Measurements from ENCODE around the gene HSPA1A. TPM values are rescaled to one million over a fixed set of nuclear protein-coding genes. Genes with fewer than 3 reads are reported as not detected.

HSPA1A gene
- total RNA-seq, 2 experiments from 2014 or later: 0.22 to 2.2 TPM

DNA sequence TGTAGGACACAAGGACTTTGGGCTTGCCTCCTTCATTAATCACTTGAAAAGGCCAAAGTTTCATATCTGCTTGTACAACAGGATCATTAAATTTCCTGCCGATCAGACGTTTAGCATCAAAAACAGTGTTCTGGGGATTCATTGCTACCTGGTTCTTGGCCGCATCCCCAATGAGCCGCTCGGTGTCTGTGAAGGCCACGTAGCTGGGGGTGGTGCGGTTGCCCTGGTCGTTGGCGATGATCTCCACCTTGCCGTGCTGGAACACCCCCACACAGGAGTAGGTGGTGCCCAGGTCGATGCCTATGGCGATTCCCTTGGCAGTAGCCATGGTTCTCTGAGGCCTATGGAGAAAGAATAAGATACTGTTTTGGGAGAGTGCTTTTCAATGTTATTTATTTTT is 3.7 kb upstream of the HSPA1A start:
- no peak for DNase-seq (ENCODE audit: low spot score)
- Histone ChIP-seq H3K9me2 (ENCODE audit: insufficient read depth, low read length) (no peaks in the 10 kb centered on the region), H3K36me3 (ENCODE audit: insufficient read depth, low read length) (no peaks in the 10 kb centered on the region), H3K27ac (ENCODE audit: low read depth, low read length, poor library complexity, severe bottlenecking) (no peak overlapping the region), H3K79me2 (ENCODE audit: insufficient read depth, low read depth, low read length) (no peaks in the 10 kb centered on the region; the same call in 1 of the 2 replicates), H3K4me1 (ENCODE audit: insufficient read depth, low read length, poor library complexity, severe bottlenecking) (peaks cover 6% of the 10 kb centered on the region), H3K4me2 (ENCODE audit: low read length) (no peak overlapping the region), H2AFZ (ENCODE audit: low read length) (no peak overlapping the region), H4K20me1 (ENCODE audit: insufficient read depth, low read length) (no peaks in the 10 kb centered on the region), H3K4me3 (ENCODE audit: low read depth, low read length, poor library complexity, severe bottlenecking) (no peak overlapping the region), H3K9me3 (ENCODE audit: low read length) (no peaks in the 10 kb centered on the region)
- intact Hi-C loops (cut with micrococcal nuclease; ENCODE audit: unreplicated experiment): loop anchor here (10.0 kb wide), 1 partner anchor 1583 kb away; the partner anchor contains the start of gene KIFC1
- CTCF ChIA-PET (ENCODE audit: unreplicated experiment): no interaction called here
- BruUV-seq (replicated peaks): no TSS peak
- POLR2A ChIA-PET: interaction anchor here (1.1 to 1.2 kb wide), 2 partner anchors 15 to 148 kb away, joined by 3 read pairs; no protein-coding TSS in a partner anchor
- TF ChIP-seq EZH2phosphoT487 (IDR thresholded peaks at IDR 0.05; ENCODE audit: borderline replicate concordance, low read depth, low read length): no peak
- no peak for TF ChIP-seq CTCF (conservative IDR thresholded peaks at IDR 0.05; ENCODE audit: low read length)

- Histone ChIP-seq H3K79me2 (ENCODE audit: insufficient read depth, low read depth, low read length) (no peaks in the 10 kb centered on the region), H3K4me1 (ENCODE audit: insufficient read depth, low read length, poor library complexity, severe bottlenecking) (peaks cover 12% of the 10 kb centered on the region), H3K4me3 (ENCODE audit: low read depth, low read length, poor library complexity, severe bottlenecking) (no peak overlapping the region), H3K9me2 (ENCODE audit: insufficient read depth, low read length) (no peaks in the 10 kb centered on the region), H3K9me3 (ENCODE audit: low read length) (no peaks in the 10 kb centered on the region), H2AFZ (ENCODE audit: low read length) (no peak overlapping the region), H3K27ac (ENCODE audit: low read depth, low read length, poor library complexity, severe bottlenecking) (no peak overlapping the region), H3K36me3 (ENCODE audit: insufficient read depth, low read length) (no peaks in the 10 kb centered on the region), H4K20me1 (ENCODE audit: insufficient read depth, low read length) (no peaks in the 10 kb centered on the region), H3K4me2 (ENCODE audit: low read length) (no peak overlapping the region)
- POLR2A ChIA-PET: interaction anchor here (0.6 kb wide), 1 partner anchor 15 kb away, joined by 3 read pairs; no protein-coding TSS in a partner anchor
- CTCF ChIA-PET (ENCODE audit: unreplicated experiment): no interaction called here
- BruUV-seq (replicated peaks): no TSS peak
- DNase-seq (ENCODE audit: low spot score): no peak
- intact Hi-C loops (cut with micrococcal nuclease; ENCODE audit: unreplicated experiment): loop anchor here (10.0 kb wide), 1 partner anchor 1581 kb away; the partner anchor contains the start of gene KIFC1
- TF ChIP-seq EZH2phosphoT487 (IDR thresholded peaks at IDR 0.05; ENCODE audit: borderline replicate concordance, low read depth, low read length) (no peak), CTCF (conservative IDR thresholded peaks at IDR 0.05; ENCODE audit: low read length) (no peak)
These were observed 1.9 kb upstream of the HSPA1A start for GRCh38 chr6:31813465-31813849.

- Histone ChIP-seq H2AFZ (ENCODE audit: low read length) (no peak overlapping the region), H3K4me3 (ENCODE audit: low read depth, low read length, poor library complexity, severe bottlenecking) (no peak overlapping the region)
These were observed 692 bp upstream of the HSPA1A start for GRCh38 chr6:31814677-31815024.

More at GRCh38 chr6:31814677-31815024, 692 bp upstream of the HSPA1A start:
- no peaks in the 10 kb centered on the region for H3K79me2 ChIP-seq (ENCODE audit: insufficient read depth, low read depth, low read length)
- intact Hi-C loops (cut with micrococcal nuclease; ENCODE audit: unreplicated experiment): loop anchor here (10.0 kb wide), 1 partner anchor 1580 kb away; the partner anchor contains the start of gene KIFC1
- no peaks in the 10 kb centered on the region for H3K9me3 ChIP-seq (ENCODE audit: low read length)
- BruUV-seq (replicated peaks): no TSS peak
- TF ChIP-seq CTCF (conservative IDR thresholded peaks at IDR 0.05; ENCODE audit: low read length): no peak
- TF ChIP-seq EZH2phosphoT487 (IDR thresholded peaks at IDR 0.05; ENCODE audit: borderline replicate concordance, low read depth, low read length): no peak
- no peaks in the 10 kb centered on the region for H3K9me2 ChIP-seq (ENCODE audit: insufficient read depth, low read length)
- peaks cover 13% of the 10 kb centered on the region for H3K4me1 ChIP-seq (ENCODE audit: insufficient read depth, low read length, poor library complexity, severe bottlenecking)
- no peak overlapping the region for H3K4me2 ChIP-seq (ENCODE audit: low read length)
- CTCF ChIA-PET (ENCODE audit: unreplicated experiment): no interaction called here
- no peak for DNase-seq (ENCODE audit: low spot score)
- H4K20me1 ChIP-seq (ENCODE audit: insufficient read depth, low read length): no peaks in the 10 kb centered on the region
- H3K36me3 ChIP-seq (ENCODE audit: insufficient read depth, low read length): no peaks in the 10 kb centered on the region
- no peak overlapping the region for H3K27ac ChIP-seq (ENCODE audit: low read depth, low read length, poor library complexity, severe bottlenecking)
- POLR2A ChIA-PET: interaction anchor here (0.8 kb wide), 2 partner anchors 8 to 314 kb away, joined by 3 to 4 read pairs; partner anchors contain the start of gene LSM2

Data from OCI-LY7 (cell line).